GDM1 (cell line): Measurements from ENCODE around the gene HS3ST4.
"Not testable (repeated sequence)": the region's sequence is repeated elsewhere in the genome, so short reads cannot be mapped to it uniquely, and the experiment has no call there.

ENCODE experiments used
- DNase-seq: peaks from one replicate; lab custom pipeline; 2025; lab: John Stamatoyannopoulos, UW

HS3ST4 gene

DNA sequence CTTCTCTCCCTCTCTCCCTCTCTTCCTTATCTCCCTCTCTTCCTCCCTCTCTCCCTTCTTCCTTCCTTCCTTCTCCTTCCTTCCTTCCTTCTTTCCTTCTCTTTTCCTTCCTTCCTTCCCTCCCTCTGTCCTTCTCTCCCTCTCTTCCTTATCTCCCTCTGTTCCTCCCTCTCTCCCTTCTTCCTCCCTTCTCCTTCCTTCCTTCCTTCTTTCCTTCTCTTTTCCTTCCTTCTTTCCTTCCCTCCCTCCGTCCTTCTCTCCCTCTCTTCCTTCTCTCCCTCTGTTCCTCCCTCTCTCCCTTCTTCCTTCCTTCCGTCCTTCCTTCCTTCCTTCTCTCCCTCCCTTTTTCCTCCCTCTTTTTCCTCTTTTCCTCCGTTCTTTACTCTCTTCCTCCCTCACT, 38.6 kb downstream of the HS3ST4 start:
- DNase-seq, result no peak

DNA sequence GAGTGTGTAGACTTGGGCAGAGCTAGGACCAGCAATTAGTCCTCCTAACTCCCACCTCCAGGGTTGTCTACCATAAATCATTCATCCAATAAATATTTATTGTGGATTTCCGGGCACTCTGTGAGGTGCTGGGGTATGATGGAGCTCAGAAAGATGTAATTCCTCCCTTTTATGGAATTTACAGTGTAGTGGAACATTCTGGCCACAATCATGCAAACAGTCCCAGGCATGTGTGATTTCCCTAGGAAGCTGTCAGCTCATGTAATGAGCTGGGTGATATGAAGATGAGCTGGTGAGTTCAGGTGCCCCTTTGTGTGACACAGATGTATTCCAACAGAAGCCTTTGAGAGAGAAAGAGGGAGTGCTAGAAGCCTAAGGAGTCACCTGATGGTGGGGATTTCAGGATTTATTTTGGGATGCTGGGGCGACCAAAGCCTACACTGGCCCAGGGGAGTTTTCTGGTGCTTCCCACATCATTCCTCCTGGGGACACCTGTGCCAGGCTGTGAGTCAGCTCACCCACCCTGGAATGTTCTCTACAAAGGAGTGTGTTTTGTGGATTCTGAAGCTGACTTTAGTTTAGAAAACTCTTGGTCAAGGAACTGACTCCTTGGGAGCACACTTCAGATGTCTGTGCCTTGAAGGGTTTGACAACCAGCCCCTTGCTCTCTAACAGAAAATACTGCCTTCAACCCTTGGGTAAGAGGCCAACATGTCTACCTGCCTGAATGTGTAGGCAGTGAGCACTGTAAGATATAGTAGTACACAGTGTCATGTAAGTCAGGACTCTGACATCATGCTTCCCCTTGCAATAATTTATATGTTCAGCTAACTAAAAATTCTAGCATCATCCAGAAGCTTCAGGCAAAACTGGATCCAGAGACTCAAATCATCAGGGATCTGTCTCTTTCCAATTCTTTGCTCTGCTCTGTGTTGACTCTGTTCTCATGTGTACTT, 42.9 kb downstream of the HS3ST4 start:
- DNase-seq, result no peak

DNA sequence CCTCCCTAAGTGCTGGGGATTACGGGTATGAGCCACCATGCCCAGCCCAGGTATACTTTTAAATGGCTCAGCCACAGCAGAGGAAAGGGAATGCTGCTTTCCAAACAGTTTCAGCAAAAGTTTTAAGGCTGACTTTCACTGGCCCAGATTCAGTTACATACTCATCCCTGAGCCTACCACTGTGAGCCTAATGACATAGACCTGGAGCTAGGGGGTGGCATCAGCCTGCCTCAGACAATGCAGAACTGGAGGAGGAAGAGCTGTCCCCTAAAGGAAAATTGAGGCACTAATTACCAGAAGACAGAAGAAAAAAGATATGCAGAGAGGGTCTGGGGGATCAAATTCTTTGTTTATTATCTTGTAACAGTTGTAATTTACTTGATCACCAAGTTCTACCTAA, 43.9 kb downstream of the HS3ST4 start:
- DNase-seq, result no peak

GRCh38 chr16:25747160-25747758, 55.5 kb downstream of the HS3ST4 start:
- no peak for DNase-seq

DNA sequence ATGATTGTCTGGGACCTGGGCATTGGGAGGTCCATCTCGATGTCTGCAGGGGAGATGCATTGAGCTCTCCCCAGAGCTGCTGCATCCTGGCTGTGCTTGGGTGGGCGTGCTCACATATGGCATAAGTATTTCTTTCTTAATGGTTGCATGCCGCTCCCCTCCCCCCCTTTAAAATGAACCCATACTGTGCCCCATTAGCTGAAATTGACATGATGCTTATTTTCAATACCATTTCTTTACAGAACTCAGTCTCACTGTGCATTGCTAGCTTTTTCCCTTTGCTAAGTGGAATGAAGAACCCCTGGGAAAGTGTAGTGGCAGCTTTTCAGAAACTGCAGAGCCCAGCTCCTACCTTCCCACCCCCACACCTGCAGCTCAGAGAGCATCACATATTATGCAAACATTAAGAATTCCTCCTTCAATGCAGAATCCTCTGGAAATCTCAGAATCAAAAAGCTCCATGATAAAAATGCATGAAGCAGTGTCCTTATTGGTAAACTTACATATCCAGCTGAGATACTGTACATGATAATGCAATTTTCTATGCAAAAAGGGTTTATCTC, 56.4 kb downstream of the HS3ST4 start:
- DNase-seq, result no peak

DNA sequence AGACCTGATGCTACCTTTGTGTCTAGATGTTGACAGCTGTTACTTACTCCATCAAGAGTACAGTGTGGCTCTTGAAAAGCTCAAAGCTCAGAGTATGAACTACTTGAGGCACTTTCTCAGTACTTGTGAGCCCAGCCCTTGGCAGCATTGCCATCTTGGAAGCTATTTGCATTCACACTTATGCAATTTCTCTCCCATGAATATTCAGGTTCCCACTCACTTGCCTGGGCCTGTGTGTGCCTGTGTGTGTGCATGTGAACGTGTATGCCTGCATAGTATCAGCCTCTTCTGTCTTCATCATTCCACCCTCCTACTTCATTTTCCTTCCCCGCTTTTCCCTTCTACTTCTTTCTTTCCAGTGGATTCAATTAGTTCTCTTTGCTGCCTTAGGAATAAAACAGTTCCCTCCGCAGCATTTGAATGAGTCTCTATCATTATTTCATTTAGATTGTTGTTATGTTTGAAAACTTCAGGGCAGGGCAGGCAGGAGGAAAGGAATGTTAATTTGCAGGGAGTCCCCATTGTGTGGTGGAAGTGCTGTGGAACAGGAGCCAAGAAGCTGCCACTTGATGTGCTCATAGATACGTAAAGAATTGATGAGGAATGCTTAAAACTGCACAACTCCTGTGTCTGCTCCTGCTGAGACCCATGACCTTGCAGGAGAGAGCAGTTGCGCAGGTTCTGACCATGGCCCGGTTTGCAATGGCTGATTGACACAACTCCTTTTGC, 58.9 kb downstream of the HS3ST4 start:
- no peak for DNase-seq

DNA sequence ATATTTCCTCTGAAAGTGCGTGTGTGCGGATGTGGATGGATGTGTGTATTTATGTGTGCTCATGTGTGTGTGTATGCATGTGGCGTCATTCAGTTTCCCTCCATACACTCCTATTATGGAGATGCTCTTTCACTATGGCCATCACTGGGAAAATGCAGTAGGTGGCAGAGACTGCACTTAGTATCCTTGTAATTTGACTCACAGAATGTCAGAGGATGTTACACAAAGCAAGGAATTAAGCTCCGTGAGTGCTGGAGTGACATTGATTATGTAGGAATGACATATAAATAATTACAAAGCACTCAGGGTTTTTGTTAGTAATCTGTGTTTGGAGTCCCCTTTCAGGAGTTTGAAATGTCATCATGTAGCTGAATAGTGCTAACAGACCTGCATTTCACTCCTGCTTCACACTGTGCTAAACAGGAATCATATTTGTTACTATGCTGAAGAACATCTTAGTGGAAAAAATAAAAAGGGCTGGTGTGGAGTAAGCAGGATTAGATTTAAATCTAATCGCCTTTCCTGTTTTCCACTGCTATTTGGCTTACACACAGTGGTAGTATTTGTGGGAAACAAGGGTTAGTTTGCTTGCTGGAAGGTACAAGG, 59.6 kb downstream of the HS3ST4 start:
- DNase-seq, result no peak

DNA sequence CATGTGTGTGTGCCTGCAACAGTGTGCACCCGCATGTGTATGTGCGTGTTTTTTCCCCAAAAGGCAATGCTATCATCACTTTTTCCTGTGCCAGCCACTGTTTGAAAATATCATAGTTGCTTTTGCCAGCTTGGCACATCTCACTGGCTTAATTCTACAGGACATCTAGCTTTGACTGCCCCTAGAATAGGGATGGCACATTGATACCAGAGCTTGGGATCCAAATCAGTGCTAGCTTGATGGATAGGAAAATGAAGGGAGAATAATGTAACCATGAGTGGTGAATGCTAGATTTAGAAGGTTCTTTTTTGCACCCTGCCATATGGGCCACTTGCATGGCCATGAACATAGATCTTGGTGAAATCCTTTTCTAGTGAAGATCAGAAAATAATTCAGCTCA, 72.7 kb downstream of the HS3ST4 start:
- no peak for DNase-seq

GRCh38 chr16:25771216-25771615, 79.5 kb downstream of the HS3ST4 start:
- no peak for DNase-seq

DNA sequence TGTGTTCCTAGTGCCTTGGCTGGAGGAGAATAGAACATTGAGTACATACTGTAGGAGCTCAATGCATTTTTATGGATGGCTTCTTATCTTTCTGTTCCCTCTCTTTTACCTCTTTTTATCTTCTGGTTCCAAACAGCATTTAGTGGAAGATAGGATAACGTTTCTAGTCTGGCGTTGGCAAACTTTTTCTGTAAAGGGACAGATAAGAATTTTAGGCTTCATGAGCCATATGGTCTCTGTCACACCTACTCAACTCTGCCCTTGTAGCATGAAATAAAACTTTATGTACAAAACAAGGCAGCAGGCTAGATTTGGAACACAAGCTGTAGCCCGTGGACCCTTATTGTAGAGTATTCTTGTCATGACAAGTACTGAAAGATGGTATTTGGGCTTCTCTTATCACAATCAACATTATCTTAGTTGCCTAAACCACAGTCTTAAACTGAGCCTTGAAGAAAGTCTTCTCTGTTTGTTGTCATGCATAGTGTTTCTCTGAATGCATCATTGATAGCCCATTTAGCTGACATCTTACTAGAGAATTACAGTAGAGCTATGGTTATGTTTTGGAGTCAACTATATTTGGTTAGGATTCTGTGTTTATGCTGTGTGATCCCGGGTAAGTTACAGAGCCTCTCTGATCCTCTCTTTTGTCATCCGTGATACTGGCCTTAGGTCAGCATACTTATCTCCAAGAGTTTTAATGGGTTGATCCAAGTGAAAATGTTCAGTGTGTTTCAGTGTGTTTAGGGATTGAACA, 80.2 kb downstream of the HS3ST4 start:
- DNase-seq, result no peak

DNA sequence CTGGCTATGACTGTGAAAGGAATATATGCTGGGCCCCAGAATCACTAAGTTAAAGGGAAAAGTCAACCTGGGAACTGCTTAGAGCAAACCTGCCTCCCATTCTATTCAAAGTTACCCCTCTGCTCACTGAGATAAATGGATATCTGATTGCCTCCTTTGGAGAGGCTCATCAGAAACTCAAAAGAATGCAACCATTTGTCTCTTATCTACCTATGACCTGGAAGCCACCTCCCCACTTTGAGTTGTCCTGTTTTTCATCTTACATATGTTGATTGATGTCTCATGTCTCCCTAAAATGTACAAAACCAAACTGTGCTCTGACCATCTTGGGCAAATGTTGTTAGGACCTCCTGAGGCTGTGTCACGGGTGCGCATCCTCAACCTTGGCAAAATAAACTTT, 84.5 kb downstream of the HS3ST4 start:
- DNase-seq, result not testable (repeated sequence)

DNA sequence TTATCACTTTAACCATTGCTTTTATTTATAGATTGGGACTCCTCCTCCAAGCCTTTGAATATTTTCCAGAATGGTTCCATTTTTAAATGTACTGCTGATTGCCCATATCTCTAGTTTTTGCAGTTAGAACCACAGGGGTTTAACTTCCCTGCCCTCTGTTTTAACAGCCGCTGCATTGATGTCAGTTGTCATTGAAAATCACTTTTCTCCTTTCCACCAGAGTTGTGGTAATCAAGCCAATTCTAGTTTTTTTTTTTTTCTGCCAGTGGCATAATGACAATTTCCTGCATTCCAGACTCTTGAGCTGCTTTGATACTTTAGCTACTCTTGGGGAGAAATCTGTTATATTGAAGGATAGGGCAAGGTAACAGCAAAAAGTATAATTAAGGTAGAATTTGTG, 91.5 kb downstream of the HS3ST4 start:
- DNase-seq, result no peak

DNA sequence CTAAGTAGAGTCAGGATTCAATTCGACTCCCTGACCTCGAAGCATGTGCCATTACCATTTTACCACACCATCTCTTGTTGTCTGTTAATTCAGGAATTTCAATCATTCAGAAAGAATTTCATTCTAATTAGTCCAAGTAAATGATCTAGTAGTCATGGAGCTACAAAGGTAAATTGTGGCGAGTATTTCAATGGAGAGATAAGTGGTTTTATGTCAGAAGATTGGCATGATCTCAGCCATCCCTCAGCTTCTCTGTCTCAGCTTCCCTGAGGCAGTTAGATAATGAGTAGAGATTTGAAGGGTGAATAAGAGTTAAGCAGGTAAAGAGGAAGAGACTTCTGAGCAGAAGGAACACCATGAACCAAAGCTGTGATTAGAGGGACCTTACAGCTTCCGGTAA, 93.6 kb downstream of the HS3ST4 start:
- no peak for DNase-seq

DNA sequence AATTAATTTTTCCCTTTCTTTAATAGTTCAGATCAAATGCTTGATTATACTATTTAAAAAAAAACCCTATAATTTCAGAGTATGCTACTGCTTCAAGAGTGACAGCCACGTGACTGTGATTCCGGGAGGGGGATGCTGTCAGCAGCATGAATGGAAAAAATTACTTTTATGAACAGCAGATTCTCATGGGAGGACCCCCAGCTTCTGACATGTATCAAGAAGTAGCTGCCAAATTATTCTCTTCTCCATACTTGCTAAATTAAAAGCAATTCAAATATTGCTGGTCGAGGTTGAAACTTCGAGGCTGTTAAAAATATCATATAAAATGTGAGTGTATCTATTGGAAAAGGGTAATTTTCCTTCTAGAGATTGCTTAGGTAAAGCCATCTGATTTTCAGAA, 95.0 kb downstream of the HS3ST4 start:
- no peak for DNase-seq

- DNase-seq, result no peak
These were observed 96.9 kb downstream of the HS3ST4 start for GRCh38 chr16:25788637-25789036.

- no peak for DNase-seq
These were observed 104.5 kb downstream of the HS3ST4 start for GRCh38 chr16:25796239-25796638.

- no peak for DNase-seq
These were observed 106.3 kb downstream of the HS3ST4 start for GRCh38 chr16:25798065-25798464.

- DNase-seq, result no peak
These were observed 108.1 kb downstream of the HS3ST4 start for GRCh38 chr16:25799816-25800215.

DNA sequence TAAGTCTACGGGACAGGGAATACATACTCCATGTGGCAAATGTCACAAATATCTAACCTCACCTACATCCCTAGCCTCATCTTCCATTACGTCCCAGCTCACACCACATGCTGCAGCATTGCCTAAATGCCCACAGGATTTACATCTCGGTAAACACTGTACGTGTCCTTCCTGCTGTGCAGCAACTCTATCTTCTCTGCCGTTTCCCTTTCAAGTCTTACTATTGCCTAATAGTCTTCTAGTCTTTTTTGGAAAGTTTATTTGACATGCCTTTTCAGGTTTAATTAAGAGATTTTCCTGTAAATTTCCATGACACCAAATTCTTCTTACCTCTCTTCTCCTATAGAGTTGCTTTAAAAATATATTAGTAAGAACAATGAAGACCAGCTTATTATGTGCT, 120.5 kb downstream of the HS3ST4 start:
- no peak for DNase-seq

DNA sequence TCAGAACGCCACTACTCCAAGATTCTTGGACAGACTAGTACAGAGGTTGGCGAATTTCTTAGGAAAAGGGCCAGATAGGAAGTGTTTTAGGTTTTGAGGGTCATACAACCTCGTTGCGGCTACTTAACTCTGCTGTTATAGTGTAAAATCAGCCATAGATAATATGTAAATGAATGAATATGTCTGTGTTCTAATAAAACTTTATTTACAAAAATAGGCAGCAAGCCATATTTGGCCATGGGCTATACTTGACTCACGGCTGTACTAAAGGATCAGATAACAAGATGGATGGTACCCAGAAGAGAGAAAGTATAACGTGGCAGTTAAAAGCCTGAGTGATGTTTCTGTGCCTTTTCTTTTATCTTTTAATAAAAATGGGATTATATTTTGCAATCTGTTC, 125.5 kb downstream of the HS3ST4 start:
- no peak for DNase-seq

- no peak for DNase-seq
These were observed 126.1 kb downstream of the HS3ST4 start for GRCh38 chr16:25817876-25818275.
